Gastrocnemius medialis (tissue), 4 donors: Measurements from ENCODE around the gene HOXA5. TPM values are rescaled to one million over a fixed set of nuclear protein-coding genes. Genes with fewer than 3 reads are reported as not detected.

ENCODE experiments used
- ATAC-seq, 2 donors: fragments of 150-250 bp; one replicate each; pipeline ENCODE4 v1.9.1; 2016
- DNase-seq, 2 donors: peaks; one replicate each; pipeline ENCODE4 v3.0.0-alpha.2; 2019
- H3K27ac ChIP-seq, 4 donors: fragments of 200-600 bp; sonication (generic); 1 replicate in 1 of 4; 2 replicates in 3 of 4; pipeline ENCODE4 v1.5.1; 2016 to 2018; ENCODE audit warnings: mild to moderate bottlenecking in 2 of 4, moderate library complexity in 1 of 4
- H3K27me3 ChIP-seq, 3 donors: fragments of 200-600 bp; sonication (generic) in 2 of 3; 1 replicate in 1 of 3; 2 replicates in 2 of 3; pipeline versions ENCODE4 v1.5.1 to v1.6.0; 2016 to 2019; ENCODE audit warnings: mild to moderate bottlenecking in 1 of 3, moderate library complexity in 1 of 3
- H3K36me3 ChIP-seq, 2 donors: fragments of 200-600 bp; sonication (generic) in 1 of 2; one replicate each; pipeline ENCODE4 v1.5.1; 2017 to 2018
- H3K4me1 ChIP-seq, 2 donors: fragments of 200-600 bp; sonication (generic) in 1 of 2; one replicate each; pipeline ENCODE4 v1.5.1; 2016 to 2017; ENCODE audit warnings: mild to moderate bottlenecking in 2 of 2
- H3K4me3 ChIP-seq, 4 donors: fragments of 200-600 bp; sonication (generic) in 3 of 4; 1 replicate in 1 of 4; 2 replicates in 3 of 4; pipeline ENCODE4 v1.5.1; 2016 to 2019; ENCODE audit warnings: mild to moderate bottlenecking in 2 of 4
- H3K9me3 ChIP-seq, 3 donors: fragments of 200-600 bp; sonication (generic) in 2 of 3; 1 replicate in 1 of 3; 2 replicates in 2 of 3; pipeline ENCODE4 v1.5.1; 2016 to 2019
- POLR2A ChIP-seq, 2 donors: fragments of 450-650 bp; IDR thresholded peaks; one replicate each; pipeline ENCODE4 v1.6.1; 2017; ENCODE audit warnings: antibody characterized with exemption in 2 of 2, mild to moderate bottlenecking in 2 of 2, moderate library complexity in 2 of 2
- in situ Hi-C, 4 donors: fragments of 200-750 bp; cut with MboI; loops; one replicate each; pipeline versions ENCODE4 v1.15.0 to v1.8.0; 2017; ENCODE audit warnings: low sequenced_read_pairs in 4 of 4
- intact Hi-C: fragments of 100-400 bp; cut with DNase I; formaldehyde crosslinking; loops from one replicate; pipeline ENCODE4 v1.15.1; 2023; ENCODE audit warnings: low total_unique reads
- total RNA-seq, 4 donors: library from RNA; depleted of rRNA; stranded (reverse); fragments of >200 nt; gene quantifications; one replicate each; pipeline versions ENCODE4 v1.1.0 to v1.2.3, GENCODE V29; 2016
- TF ChIP-seq, protein P1 (sequence below), 5 experiments: fragments of 450-650 bp in 3 of 5; fragments of 200-600 bp in 2 of 5; sonication (generic) in 2 of 5; IDR thresholded peaks in 4 of 5; conservative IDR thresholded peaks in 1 of 5; 1 replicate in 4 of 5; 2 replicates in 1 of 5; pipeline ENCODE4 v1.5.1; 2016 to 2019; ENCODE audit warnings: antibody characterized with exemption in 5 of 5, mild to moderate bottlenecking in 3 of 5, moderate library complexity in 3 of 5

Gene HOXA5
- 1 to 10 TPM; 2.7 to 7.1 (median 7.0) TPM for total RNA-seq

DNA sequence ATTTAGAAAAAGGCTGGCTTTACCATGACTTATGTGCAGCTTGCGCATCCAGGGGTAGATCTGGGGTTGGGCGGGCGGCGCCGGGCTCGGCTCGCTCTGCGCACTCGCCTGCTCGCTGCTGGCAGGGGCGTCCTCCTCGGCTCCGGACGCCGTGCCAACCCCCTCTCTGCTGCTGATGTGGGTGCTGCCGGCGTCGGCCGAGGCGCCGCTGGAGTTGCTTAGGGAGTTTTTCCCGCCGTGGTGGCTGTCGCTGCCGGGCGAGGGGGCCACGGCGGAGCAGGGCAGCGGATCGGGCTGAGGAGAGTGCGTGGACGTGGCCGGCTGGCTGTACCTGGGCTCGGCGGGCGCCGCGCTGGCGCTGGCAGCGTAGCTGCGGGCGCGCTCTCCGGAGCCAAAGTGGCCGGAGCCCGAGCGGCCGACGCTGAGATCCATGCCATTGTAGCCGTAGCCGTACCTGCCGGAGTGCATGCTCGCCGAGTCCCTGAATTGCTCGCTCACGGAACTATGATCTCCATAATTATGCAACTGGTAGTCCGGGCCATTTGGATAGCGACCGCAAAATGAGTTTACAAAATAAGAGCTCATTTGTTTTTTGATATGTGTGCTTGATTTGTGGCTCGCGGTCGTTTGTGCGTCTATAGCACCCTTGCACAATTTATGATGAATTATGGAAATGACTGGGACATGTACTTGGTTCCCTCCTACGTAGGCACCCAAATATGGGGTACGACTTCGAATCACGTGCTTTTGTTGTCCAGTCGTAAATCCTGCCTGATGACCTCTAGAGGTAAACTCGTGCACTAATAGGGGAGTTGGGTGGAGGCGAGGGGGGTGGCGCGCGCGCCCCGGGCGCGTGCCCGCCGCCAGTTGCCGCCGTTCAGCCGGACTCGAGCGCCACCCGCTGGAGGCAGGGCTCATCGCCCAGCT, at the start of gene HOXA5:
Gene HOXA5 (minus strand): TSS at position 659 of the 927 bp plus-strand sequence. CDS start 74 bp downstream, at position 585.
- ATAC-seq = peak; percentile 82 to 95
- in situ Hi-C loops = loop anchor here in 2 of 4 donors (5.0 to 10.0 kb wide), 3 partner anchors 288 to 778 kb away; no protein-coding TSS in a partner anchor

DNA sequence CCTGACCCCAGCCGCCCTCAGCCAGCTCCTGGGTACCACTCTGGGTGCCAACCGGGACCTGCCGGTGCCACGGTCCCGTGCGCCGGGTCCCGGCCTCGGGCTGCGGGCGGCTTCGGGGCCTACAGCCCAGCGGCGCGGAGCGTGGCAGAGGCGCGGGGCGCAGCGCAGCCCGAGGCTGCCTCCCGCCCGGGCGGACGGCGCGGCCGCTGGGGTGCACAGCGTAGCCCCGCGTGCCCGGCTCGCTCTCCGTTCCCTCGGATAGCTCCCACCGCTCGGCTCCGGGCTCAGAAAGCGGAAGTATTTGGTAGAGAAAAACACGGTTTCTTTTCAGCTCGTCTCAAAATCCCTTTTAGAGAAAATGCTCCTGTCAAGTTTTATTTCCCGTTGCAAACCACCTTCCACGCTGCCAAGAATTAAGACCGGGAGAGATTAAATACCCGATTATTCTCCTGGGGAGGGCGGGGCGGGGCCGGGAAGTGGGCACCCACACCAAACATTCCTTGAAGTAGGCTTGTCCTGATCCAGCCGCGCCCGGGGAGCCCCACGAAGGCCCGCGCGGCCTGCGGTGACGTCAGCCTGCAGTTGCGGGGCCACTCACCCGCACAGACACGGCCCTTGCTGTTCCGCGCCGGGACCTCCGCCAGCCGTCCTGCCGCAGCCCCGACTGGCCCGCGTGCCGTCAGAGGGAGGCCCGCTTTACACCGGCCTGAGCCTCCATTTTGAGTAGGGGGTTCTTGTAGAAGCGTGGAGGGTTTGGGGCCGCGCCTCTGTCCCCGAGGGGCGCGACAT, 49.3 kb upstream of the HOXA5 start:
- in situ Hi-C loops (loop anchor here (10.0 to 25.0 kb wide), 7 partner anchors 472 to 1430 kb away; partner anchors contain the start of genes CREB5 (in 1 of the 4) and HIBADH (in 1 of the 4)), intact Hi-C loops (loop anchor here (5.0 kb wide), 2 partner anchors 550 to 910 kb away; partner anchors contain the start of gene TAX1BP1)
- ATAC-seq (peak; percentile 19 to 39), DNase-seq (peak in 1 of 2 donors; percentile 40)
- TF ChIP-seq, protein P1, sequence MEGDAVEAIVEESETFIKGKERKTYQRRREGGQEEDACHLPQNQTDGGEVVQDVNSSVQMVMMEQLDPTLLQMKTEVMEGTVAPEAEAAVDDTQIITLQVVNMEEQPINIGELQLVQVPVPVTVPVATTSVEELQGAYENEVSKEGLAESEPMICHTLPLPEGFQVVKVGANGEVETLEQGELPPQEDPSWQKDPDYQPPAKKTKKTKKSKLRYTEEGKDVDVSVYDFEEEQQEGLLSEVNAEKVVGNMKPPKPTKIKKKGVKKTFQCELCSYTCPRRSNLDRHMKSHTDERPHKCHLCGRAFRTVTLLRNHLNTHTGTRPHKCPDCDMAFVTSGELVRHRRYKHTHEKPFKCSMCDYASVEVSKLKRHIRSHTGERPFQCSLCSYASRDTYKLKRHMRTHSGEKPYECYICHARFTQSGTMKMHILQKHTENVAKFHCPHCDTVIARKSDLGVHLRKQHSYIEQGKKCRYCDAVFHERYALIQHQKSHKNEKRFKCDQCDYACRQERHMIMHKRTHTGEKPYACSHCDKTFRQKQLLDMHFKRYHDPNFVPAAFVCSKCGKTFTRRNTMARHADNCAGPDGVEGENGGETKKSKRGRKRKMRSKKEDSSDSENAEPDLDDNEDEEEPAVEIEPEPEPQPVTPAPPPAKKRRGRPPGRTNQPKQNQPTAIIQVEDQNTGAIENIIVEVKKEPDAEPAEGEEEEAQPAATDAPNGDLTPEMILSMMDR (IDR thresholded peaks at IDR 0.05 in 4 of 5, conservative IDR thresholded peaks at IDR 0.05 in 1 of 5) = no peak
- TF ChIP-seq POLR2A (IDR thresholded peaks at IDR 0.05) = no peak
- Histone ChIP-seq H3K4me1 (peaks cover 14 to 57% of the 10 kb centered on the region in 2 donors), H3K27ac (peak overlapping the region; percentile 90 to 99 (median 95)), H3K9me3 (no peaks in the 10 kb centered on the region), H3K27me3 (peaks cover 0 to 25% (median 10%) of the 10 kb centered on the region in 3 donors), H3K36me3 (no peaks in the 10 kb centered on the region), H3K4me3 (peak overlapping the region; percentile 52 to 63 (median 58))

More for the DNA sequence above, at the start of gene HOXA5:
- TF ChIP-seq, protein P1 (IDR thresholded peaks at IDR 0.05 in 4 of 5, conservative IDR thresholded peaks at IDR 0.05 in 1 of 5) = peak in 4 of 5 experiments; percentile 77 to 90 (median 86)
- TF ChIP-seq POLR2A (IDR thresholded peaks at IDR 0.05) = peak; percentile 57 to 83
- Histone ChIP-seq H3K4me3 (peak within 1 kb of the TSS; percentile 56 to 68 (median 62)), H3K36me3 (peaks cover 0 to 20% of the 10 kb centered on the region in 2 donors), H3K4me1 (peaks cover 18 to 24% of the 10 kb centered on the region in 2 donors), H3K27me3 (no peaks in the 10 kb centered on the region), H3K27ac (peak within 1 kb of the TSS; percentile 79 to 94 (median 88)), H3K9me3 (no peaks in the 10 kb centered on the region)
- intact Hi-C loops = no loop called here
- peak; percentile 76 to 80 for DNase-seq

DNA sequence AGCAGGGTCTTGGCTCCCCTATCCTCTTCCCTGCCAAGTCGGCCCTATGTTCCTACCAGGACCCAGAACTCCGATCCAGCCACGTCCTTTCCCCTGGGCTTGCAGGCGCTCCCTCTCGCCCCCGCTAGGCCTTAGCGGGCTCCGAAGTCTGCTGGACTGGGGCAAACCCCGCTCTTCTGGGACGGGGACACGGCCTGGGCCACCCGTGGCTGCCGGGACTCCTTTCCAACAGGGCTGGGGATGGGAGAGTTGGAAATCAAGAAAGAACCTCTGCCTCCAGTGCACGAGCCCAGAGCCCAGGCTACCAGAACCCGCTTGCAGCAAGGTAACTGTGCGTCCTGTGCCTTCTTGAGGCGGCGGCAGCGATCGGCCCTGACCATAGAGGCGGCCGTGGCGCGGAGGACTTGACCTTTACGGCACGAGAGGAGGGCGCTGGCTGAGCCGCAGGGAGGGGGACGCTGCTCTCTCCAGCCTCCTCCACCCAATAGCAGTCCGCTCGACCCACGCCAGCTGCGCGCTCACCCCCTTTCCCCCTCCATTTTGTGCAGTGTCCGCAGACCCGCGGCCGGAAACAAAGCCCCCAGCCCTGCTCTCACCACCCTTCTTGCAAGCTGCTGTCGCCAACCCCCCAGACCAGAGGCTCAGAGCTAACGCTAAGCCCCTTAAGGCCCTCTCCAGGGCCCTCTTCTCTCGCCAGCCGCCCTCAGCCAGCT, 48.5 kb upstream of the HOXA5 start:
- in situ Hi-C loops (loop anchor here (10.0 to 25.0 kb wide), 7 partner anchors 473 to 1430 kb away; partner anchors contain the start of genes CREB5 (in 1 of the 4) and HIBADH (in 1 of the 4)), intact Hi-C loops (loop anchor here (5.0 kb wide), 2 partner anchors 550 to 910 kb away; partner anchors contain the start of gene TAX1BP1)
- Histone ChIP-seq H3K4me1 (peaks cover 14 to 51% of the 10 kb centered on the region in 2 donors), H3K36me3 (no peaks in the 10 kb centered on the region), H3K4me3 (peak overlapping the region; percentile 52 to 63 (median 58)), H3K27me3 (peaks cover 0 to 17% (median 6%) of the 10 kb centered on the region in 3 donors), H3K9me3 (no peaks in the 10 kb centered on the region), H3K27ac (peak overlapping the region; percentile 90 to 99 (median 95))
- peak in 1 of 2 donors; percentile 82 for DNase-seq
- peak; percentile 23 to 28 for ATAC-seq
- TF ChIP-seq, protein P1 (IDR thresholded peaks at IDR 0.05 in 4 of 5, conservative IDR thresholded peaks at IDR 0.05 in 1 of 5) = no peak
- peak; percentile 56 to 68 for TF ChIP-seq POLR2A (IDR thresholded peaks at IDR 0.05)
